Muscle of leg (tissue), 16 donors: ENCODE data around the gene PIGS. TPM values are rescaled to one million over a fixed set of nuclear protein-coding genes. Genes with fewer than 3 reads are reported as not detected.
A peak's percentile ranks its signal among the peaks of the same experiment; 100 is the strongest.

ENCODE experiments used
- DNase-seq: peaks from one replicate; pipeline ENCODE4 v3.0.0; 2013
- H3K27ac ChIP-seq: one replicate; pipeline ENCODE4 v1.5.1; 2013; ENCODE audit warnings: mild to moderate bottlenecking, low read length, control low read depth
- H3K27me3 ChIP-seq: one replicate; pipeline ENCODE4 v1.6.1; 2013; ENCODE audit warnings: low read length; ENCODE audit not compliant: control insufficient read depth, insufficient read depth
- H3K36me3 ChIP-seq: one replicate; pipeline ENCODE4 v1.6.1; 2013; ENCODE audit warnings: low read length; ENCODE audit not compliant: control insufficient read depth, insufficient read depth
- H3K4me1 ChIP-seq: one replicate; pipeline ENCODE4 v1.6.1; 2013; ENCODE audit warnings: low read length; ENCODE audit not compliant: control insufficient read depth, insufficient read depth
- H3K4me3 ChIP-seq: one replicate; pipeline ENCODE4 v1.5.1; 2013; ENCODE audit warnings: low read length, control low read depth
- H3K9me3 ChIP-seq: replicated peaks from 2 replicates; pipeline ENCODE4 v1.6.1; 2013; ENCODE audit warnings: low read depth, low read length; ENCODE audit not compliant: control insufficient read depth
- WGBS: methylation state at CpG from one replicate; pipeline ENCODE4 v1.1.5; 2013; ENCODE audit warnings: missing lambda C conversion rate; ENCODE audit not compliant: insufficient coverage; 5-methylcytosine and 5-hydroxymethylcytosine counted together
- long read RNA-seq, 11 donors: transcript quantifications; one replicate each; lab custom pipeline, GENCODE V29; 2026
- polyA plus RNA-seq, 8 donors: library from polyadenylated mRNA; unstranded; fragments of 120-200 nt; gene quantifications; one replicate each; pipeline versions ENCODE4 v1.2.1 to v1.2.3, GENCODE V29; 2013; ENCODE audit warnings: inconsistent platforms in 1 of 8, low replicate concordance in 1 of 8; ENCODE audit not compliant: insufficient read length in 8 of 8, insufficient read depth in 1 of 8
- total RNA-seq: library from RNA; stranded (reverse); fragments of 120-200 nt; gene quantifications from one replicate; pipeline ENCODE4 v1.2.4, GENCODE V29; 2013

The PIGS gene
- total RNA-seq (29.4 TPM), polyA plus RNA-seq (10 to 100 TPM; 36.9 to 57.3 (median 45.9) TPM)
- long read RNA-seq, donor 1, partial matches to known transcripts = 0 of 7 reads
- long read RNA-seq, donor 1, other reads (novel, unspliced or antisense) = 0 of 7 reads
- long read RNA-seq, donor 2, partial matches to known transcripts = 0 of 2 reads
- long read RNA-seq, donor 2, other reads (novel, unspliced or antisense) = 0 of 2 reads
- long read RNA-seq, donor 3, transcript PIGS-203 (11 exons, 2,815 nt) = minor isoform, 7 of 28 reads
- long read RNA-seq, donor 3, transcript PIGS-202 (12 exons, 2,877 nt) = major isoform, 10 of 28 reads
- long read RNA-seq, donor 3, partial matches to known transcripts = 10 of 28 reads
- long read RNA-seq, donor 3, other reads (novel, unspliced or antisense) = 0 of 28 reads
- long read RNA-seq, donor 4, partial matches to known transcripts = 15 of 22 reads
- long read RNA-seq, donor 4, other reads (novel, unspliced or antisense) = 0 of 22 reads
- long read RNA-seq, donor 5, transcript PIGS-203 (11 exons, 2,815 nt) = minor isoform, 7 of 21 reads
- long read RNA-seq, donor 5, transcript PIGS-202 (12 exons, 2,877 nt) = major isoform, 10 of 21 reads
- long read RNA-seq, donor 5, partial matches to known transcripts = 0 of 21 reads
- long read RNA-seq, donor 5, other reads (novel, unspliced or antisense) = 0 of 21 reads
- long read RNA-seq, donor 6, transcript PIGS-202 (12 exons, 2,877 nt) = major isoform, 12 of 18 reads
- long read RNA-seq, donor 6, partial matches to known transcripts = 0 of 18 reads
- long read RNA-seq, donor 6, other reads (novel, unspliced or antisense) = 0 of 18 reads
- long read RNA-seq, donor 7, transcript PIGS-202 (12 exons, 2,877 nt) = major isoform, 6 of 10 reads
- long read RNA-seq, donor 7, partial matches to known transcripts = 0 of 10 reads
- long read RNA-seq, donor 7, other reads (novel, unspliced or antisense) = 0 of 10 reads
- long read RNA-seq, donor 8, transcript PIGS-202 (12 exons, 2,877 nt) = major isoform, 6 of 9 reads
- long read RNA-seq, donor 8, partial matches to known transcripts = 0 of 9 reads
- long read RNA-seq, donor 8, other reads (novel, unspliced or antisense) = 0 of 9 reads
- long read RNA-seq, donor 9, transcript PIGS-202 (12 exons, 2,877 nt) = major isoform, 8 of 9 reads
- long read RNA-seq, donor 9, partial matches to known transcripts = 0 of 9 reads
- long read RNA-seq, donor 9, other reads (novel, unspliced or antisense) = 0 of 9 reads
- long read RNA-seq, donor 10, transcript PIGS-203 (11 exons, 2,815 nt) = minor isoform, 5 of 13 reads
- long read RNA-seq, donor 10, transcript PIGS-202 (12 exons, 2,877 nt) = major isoform, 8 of 13 reads
- long read RNA-seq, donor 10, partial matches to known transcripts = 0 of 13 reads
- long read RNA-seq, donor 10, other reads (novel, unspliced or antisense) = 0 of 13 reads
- long read RNA-seq, donor 11, transcript PIGS-203 (11 exons, 2,815 nt) = major isoform, 5 of 11 reads
- long read RNA-seq, donor 11, transcript PIGS-202 (12 exons, 2,877 nt) = major isoform, 5 of 11 reads
- long read RNA-seq, donor 11, partial matches to known transcripts = 0 of 11 reads
- long read RNA-seq, donor 11, other reads (novel, unspliced or antisense) = 0 of 11 reads

DNA sequence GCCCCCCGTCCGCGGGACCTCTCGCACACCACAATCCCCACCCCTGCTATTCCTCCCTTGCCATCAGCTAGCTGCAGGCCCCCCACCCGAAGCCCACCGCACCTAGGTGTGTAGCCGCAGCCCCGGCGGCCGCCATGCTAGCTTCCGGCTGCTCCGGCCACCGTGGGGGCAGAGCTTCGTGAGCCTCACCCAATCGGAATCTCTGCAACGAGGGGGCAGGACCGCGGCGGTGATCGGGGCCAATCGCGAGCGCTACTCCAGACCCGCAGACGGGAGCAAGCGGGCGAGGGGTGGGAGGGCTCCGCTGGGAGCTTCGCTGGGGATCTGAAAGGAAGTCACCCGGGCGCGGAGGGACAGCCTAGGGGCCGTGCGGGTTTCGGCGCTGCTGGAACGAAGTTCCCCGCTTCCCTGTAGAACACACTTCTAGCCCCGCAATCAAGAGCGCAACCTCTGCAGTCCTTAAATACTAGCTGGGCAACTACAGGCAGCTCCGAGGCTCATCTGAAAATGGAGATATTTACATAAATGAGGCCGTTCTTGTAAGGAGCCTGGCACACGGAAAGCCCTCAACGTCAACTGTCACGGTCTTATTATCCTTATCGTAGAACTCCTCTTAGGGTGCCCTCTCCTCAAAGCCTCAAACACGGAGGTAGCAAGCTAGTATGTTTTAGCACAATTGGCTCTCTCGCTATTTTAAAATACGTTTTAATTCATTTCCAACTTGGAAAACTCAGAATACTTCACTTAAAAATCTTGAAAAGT is at the start of gene PIGS:
PIGS (minus strand) TSS at position 164 of the 762 bp plus-strand sequence; CDS start at position 136, 28 bp downstream.
- Histone ChIP-seq H3K4me1 (peaks cover 13% of the 10 kb centered on the region), H3K4me3 (peak within 1 kb of the TSS; percentile 97), H3K27me3 (no peaks in the 10 kb centered on the region), H3K27ac (peak within 1 kb of the TSS; percentile 67), H3K36me3 (no peaks in the 10 kb centered on the region), H3K9me3 (no peaks in the 10 kb centered on the region)
- WGBS = 0% methylated on average over 37 of the region's 49 CpGs
- DNase-seq = peak; percentile 96

DNA sequence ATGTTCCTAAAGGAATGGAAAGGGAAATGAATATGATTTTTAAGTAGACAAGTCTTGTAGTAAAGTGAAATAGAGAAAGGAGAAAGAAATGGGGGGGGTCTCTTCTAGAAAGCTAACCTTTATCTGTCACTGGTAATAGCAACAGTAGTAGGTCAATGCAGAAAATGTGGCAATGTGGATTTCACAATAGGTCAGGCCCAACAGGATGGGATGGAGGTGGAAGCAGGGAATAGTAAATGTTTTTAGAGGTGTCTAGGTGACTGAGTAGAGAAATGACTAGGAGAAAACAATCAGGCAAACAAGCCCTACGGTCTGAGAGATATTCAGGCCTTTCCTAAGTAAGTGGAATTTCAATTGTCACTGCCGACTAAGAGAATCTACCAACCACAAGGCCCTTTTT is 48.7 kb upstream of the PIGS start:
- WGBS = no CpG with 5 or more reads among the region's 2 CpGs
- no peak for DNase-seq
- no peaks in the 10 kb centered on the region for H3K4me1 ChIP-seq
- no peaks in the 10 kb centered on the region for H3K27me3 ChIP-seq
- H3K27ac ChIP-seq = no peak overlapping the region
- H3K4me3 ChIP-seq = no peak overlapping the region
- peaks cover 87% of the 10 kb centered on the region for H3K36me3 ChIP-seq
- no peaks in the 10 kb centered on the region for H3K9me3 ChIP-seq

DNA sequence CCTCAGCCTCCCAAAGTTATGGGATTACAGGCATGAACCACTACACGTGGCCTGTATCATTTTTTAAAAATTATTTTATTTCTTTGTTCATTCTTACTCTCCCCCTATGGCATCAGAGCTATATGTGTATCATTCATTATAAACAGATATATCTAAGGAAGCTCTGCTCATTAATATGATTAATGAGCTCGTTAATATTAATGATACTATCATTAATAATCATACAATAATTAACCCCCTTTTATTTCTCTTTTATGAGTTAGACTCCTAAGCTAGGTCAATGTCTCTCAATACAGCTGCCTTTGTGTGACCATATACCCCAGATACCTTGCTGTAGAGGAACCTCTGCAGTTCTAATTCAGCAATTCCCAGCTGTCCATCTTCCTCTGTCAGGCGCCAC is 47.1 kb upstream of the PIGS start:
- Histone ChIP-seq H3K27me3 (no peaks in the 10 kb centered on the region), H3K36me3 (peaks cover 86% of the 10 kb centered on the region), H3K9me3 (no peaks in the 10 kb centered on the region), H3K4me3 (no peak overlapping the region), H3K27ac (no peak overlapping the region), H3K4me1 (no peaks in the 10 kb centered on the region)
- 100% methylated on average over 1 of the region's 3 CpGs for WGBS
- DNase-seq = no peak

DNA sequence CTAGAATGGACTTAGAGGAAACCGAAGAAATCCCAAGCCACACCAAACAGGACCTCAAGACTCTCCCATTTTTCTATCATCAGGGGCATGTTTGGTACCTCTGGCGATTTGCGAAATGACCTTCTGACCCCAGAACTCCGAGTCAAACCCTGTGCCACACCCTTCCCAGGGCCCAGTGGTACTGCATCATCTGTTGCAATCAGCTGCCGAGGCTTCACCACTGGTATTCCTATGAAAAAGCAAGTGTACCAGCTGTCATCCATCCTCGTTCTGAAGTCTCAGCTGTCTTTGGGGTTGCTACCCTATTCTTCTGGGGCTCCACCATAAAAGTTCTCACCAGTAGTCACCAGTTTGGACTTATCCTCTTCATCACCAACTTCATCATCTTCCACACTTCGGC is 45.0 kb upstream of the PIGS start:
- Histone ChIP-seq H3K27me3 (no peaks in the 10 kb centered on the region), H3K4me3 (no peak overlapping the region), H3K27ac (no peak overlapping the region), H3K9me3 (no peaks in the 10 kb centered on the region), H3K36me3 (peaks cover 89% of the 10 kb centered on the region), H3K4me1 (no peaks in the 10 kb centered on the region)
- WGBS = 73% methylated on average over 6 of the region's 7 CpGs
- DNase-seq = no peak

DNA sequence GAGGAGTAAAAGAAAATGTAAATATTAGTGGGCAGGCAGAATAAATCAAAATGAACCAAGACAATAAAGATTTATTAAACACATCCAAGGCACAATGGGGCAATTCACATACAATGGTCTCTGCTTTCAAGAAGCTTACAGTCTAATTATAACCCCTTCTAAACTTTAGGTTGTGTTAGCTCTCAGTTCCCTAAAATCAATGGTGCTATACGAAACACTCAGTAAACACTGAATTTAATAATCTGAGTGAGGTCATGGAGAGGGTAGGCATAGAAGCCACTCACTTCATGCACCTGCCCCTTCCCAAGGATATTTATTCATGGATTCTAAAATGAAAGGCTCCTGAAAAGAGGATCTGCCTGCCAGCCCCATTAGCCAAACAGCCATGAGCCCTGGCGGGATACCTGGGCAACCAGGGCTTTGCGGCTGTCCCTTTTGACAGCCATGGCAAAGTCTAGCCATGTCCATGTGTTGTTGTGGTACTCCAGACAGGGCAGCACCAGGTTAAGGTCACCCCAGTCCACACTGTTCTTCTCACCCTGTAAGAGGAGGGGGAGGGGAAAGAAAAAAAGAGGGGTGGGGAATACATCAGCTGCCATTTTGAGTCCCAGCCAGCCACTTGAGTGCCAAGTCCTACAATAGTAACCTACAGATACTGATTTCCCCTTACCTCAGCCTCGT is 44.1 kb upstream of the PIGS start:
- no peaks in the 10 kb centered on the region for H3K4me1 ChIP-seq
- H3K4me3 ChIP-seq = no peak overlapping the region
- WGBS = no CpG with 5 or more reads among the region's 4 CpGs
- H3K27me3 ChIP-seq = no peaks in the 10 kb centered on the region
- no peaks in the 10 kb centered on the region for H3K9me3 ChIP-seq
- H3K36me3 ChIP-seq = peaks cover 86% of the 10 kb centered on the region
- DNase-seq = no peak
- no peak overlapping the region for H3K27ac ChIP-seq

DNA sequence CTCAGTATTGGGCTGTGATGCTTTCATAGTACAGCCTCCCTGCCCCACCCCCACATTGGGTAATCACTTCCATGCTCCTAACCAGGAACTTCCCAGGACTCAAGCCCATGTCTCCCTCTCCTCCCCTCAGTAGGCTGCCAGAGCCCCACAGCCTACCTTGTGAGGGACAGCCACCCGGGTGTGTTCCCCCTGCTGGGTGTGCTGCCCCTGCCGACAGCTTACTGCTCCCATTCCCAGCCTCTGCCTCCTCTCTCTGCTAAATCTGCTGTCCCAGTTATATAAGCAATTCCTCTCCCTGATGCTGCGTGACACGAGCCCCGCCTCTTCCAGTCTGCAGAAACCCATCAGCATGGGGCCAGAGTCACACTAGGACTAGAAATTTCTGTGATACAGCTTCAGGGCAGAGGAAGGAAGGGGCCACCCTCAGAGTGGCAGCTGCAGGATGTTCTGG is 42.6 kb upstream of the PIGS start, which contains the start of gene RSKR:
RSKR (minus strand) TSS at position 255 of the 451 bp plus-strand sequence; CDS start at position 231, 24 bp downstream.
- DNase-seq = no peak
- Histone ChIP-seq H3K9me3 (no peaks in the 10 kb centered on the region), H3K36me3 (peaks cover 75% of the 10 kb centered on the region), H3K4me1 (no peaks in the 10 kb centered on the region), H3K27ac (no peak within 1 kb of the TSS), H3K4me3 (no peak within 1 kb of the TSS), H3K27me3 (no peaks in the 10 kb centered on the region)
- 63% methylated on average over 3 of the region's 5 CpGs for WGBS

DNA sequence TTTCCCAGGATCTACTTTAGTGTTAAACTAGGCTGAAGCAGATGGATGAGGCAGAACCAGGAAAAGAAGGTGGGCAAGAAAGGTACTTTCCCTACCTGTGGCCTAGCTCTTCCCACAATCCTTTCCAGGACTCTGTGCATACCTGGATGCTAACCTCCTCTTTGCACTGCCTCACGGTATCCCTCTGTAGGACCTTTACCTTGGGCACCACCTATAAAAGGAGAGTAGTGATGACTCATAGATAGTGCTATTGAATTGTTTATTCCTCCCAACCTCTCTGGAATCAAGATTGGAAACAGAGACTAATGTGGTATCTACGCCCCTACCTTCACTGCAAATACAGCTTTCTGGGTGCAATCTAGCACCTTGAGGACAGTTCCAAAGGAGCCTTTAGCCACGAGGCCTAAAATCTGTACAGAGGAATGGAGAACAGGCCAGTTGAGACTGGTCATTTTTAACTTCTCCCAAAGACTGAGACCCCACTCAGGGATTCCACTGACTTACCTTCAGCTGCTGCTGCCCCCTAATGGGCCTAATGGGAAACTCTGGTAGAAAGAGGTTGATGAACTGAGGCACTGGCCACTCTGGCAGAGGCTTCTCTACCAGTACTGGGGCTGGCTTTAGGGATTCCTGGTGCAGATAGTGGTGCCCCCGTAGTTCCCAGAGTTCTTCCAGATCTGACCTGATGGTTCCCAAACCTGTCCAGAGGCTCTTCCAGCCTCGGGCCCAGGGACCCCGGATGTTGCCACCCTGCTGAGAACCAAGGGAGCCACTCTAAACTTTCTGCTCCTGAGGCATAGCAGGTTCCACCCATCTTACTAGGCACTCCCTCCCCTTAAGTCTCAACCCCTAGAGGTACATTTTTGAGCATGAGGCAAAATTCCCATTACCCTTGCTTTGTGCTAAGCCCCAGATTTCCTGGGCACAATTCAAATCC is 41.9 kb upstream of the PIGS start:
- 79% methylated on average over 3 of the region's 6 CpGs for WGBS

DNA sequence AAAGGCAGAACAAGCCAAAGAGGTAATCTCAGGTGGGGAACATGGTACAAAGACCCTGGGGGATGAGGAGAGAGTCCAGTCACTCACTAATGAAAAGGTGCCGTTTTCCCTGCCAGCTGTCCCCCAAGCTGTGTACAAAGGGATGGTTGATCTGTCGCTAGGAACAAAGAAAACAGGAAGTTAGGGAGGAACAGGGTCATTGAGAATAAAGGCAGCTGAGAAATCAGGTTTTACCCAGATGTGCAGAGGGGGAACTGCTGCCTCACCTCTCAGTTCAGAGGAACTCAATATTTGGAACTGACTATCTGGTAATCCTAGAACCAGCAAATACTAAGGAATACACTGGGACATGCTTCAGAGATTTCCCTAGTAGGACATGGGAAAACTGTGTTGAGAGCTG is 41.2 kb upstream of the PIGS start:
- H3K9me3 ChIP-seq = no peaks in the 10 kb centered on the region
- H3K4me3 ChIP-seq = no peak overlapping the region
- no peaks in the 10 kb centered on the region for H3K27me3 ChIP-seq
- no peak overlapping the region for H3K27ac ChIP-seq
- no peaks in the 10 kb centered on the region for H3K4me1 ChIP-seq
- peaks cover 64% of the 10 kb centered on the region for H3K36me3 ChIP-seq
- 73% methylated on average over 2 of the region's 2 CpGs for WGBS
- no peak for DNase-seq

More for the DNA sequence above, 41.9 kb upstream of the PIGS start:
- Histone ChIP-seq H3K4me3 (no peak overlapping the region), H3K9me3 (no peaks in the 10 kb centered on the region), H3K36me3 (peaks cover 69% of the 10 kb centered on the region), H3K4me1 (no peaks in the 10 kb centered on the region), H3K27ac (no peak overlapping the region), H3K27me3 (no peaks in the 10 kb centered on the region)
- DNase-seq = peak; percentile 45
